Measurements from ENCODE around the gene SUGT1. TPM values are rescaled to one million over a fixed set of nuclear protein-coding genes. Genes with fewer than 3 reads are reported as not detected.
"Not testable (repeated sequence)": the region's sequence is repeated elsewhere in the genome, so short reads cannot be mapped to it uniquely, and the experiment has no call there.

Gene SUGT1
- total RNA-seq, 2 experiments from 2014 or later = 32.1 to 59.0 TPM

DNA sequence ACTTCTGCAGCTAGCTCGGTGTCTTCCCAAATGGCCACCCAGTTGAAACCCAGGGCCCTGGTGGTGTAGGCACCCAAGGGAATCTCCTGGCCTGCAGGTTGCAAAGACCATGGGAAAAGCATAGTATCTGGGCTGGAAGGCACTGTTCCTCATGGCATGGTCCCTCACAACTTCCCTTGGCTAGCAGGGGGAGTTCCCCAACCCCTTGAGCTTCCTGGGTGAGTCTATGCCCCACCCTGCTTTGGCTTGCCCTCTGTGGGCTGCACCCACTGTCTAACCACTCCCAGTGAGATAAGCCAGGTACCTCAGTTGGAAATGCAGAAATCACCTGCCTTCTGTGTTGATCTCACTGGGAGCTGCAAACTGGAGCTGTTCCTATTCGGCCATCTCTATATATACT is 68.7 kb downstream of the SUGT1 start:
- H3K4me1 ChIP-seq (ENCODE audit: insufficient read depth, low read length, poor library complexity, severe bottlenecking); H3K36me3 ChIP-seq (ENCODE audit: insufficient read depth, low read length); intact Hi-C loops (cut with micrococcal nuclease; ENCODE audit: unreplicated experiment); DNase-seq (ENCODE audit: low spot score); H3K79me2 ChIP-seq (ENCODE audit: insufficient read depth, low read depth, low read length); H3K9me3 ChIP-seq (ENCODE audit: low read length); H3K4me2 ChIP-seq (ENCODE audit: low read length); BruUV-seq (replicated peaks); H4K20me1 ChIP-seq (ENCODE audit: insufficient read depth, low read length); H3K27ac ChIP-seq (ENCODE audit: low read depth, low read length, poor library complexity, severe bottlenecking); H2AFZ ChIP-seq (ENCODE audit: low read length); H3K9me2 ChIP-seq (ENCODE audit: insufficient read depth, low read length); CTCF ChIA-PET (ENCODE audit: unreplicated experiment); H3K4me3 ChIP-seq (ENCODE audit: low read depth, low read length, poor library complexity, severe bottlenecking): not testable (repeated sequence)
- POLR2A ChIA-PET = interaction anchor here (0.9 to 1.7 kb wide), 2 partner anchors 9 to 16 kb away, joined by 3 to 5 read pairs; no protein-coding TSS in a partner anchor

DNA sequence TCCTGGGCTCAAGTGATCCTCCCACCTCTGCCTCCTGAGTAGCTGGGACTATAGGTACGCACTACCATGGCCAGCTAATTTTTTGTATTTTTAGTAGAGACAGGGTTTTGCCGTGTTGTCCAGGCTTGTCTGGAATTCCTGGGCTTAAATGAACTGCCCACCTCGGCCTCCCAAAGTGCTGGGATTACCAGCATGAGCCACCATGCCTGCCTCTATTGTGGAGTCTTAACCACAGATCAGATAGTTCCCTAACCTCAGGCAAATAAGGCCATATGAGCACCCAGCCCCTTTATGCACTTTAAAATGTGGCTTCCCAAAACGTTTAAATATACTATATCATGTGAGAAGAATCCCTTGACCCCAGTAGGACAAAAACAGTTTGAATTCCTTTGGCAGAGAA is 70.5 kb downstream of the SUGT1 start:
- H3K4me2 ChIP-seq (ENCODE audit: low read length) = no peak overlapping the region
- H3K79me2 ChIP-seq (ENCODE audit: insufficient read depth, low read depth, low read length) = no peaks in the 10 kb centered on the region
- H3K4me1 ChIP-seq (ENCODE audit: insufficient read depth, low read length, poor library complexity, severe bottlenecking) = no peaks in the 10 kb centered on the region
- no TSS peak for BruUV-seq (replicated peaks)
- no peaks in the 10 kb centered on the region for H3K9me2 ChIP-seq (ENCODE audit: insufficient read depth, low read length)
- no peak for TF ChIP-seq EZH2phosphoT487 (IDR thresholded peaks at IDR 0.05; ENCODE audit: borderline replicate concordance, low read depth, low read length)
- TF ChIP-seq, protein P1, sequence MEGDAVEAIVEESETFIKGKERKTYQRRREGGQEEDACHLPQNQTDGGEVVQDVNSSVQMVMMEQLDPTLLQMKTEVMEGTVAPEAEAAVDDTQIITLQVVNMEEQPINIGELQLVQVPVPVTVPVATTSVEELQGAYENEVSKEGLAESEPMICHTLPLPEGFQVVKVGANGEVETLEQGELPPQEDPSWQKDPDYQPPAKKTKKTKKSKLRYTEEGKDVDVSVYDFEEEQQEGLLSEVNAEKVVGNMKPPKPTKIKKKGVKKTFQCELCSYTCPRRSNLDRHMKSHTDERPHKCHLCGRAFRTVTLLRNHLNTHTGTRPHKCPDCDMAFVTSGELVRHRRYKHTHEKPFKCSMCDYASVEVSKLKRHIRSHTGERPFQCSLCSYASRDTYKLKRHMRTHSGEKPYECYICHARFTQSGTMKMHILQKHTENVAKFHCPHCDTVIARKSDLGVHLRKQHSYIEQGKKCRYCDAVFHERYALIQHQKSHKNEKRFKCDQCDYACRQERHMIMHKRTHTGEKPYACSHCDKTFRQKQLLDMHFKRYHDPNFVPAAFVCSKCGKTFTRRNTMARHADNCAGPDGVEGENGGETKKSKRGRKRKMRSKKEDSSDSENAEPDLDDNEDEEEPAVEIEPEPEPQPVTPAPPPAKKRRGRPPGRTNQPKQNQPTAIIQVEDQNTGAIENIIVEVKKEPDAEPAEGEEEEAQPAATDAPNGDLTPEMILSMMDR (conservative IDR thresholded peaks at IDR 0.05; ENCODE audit: low read length) = no peak
- no peak for DNase-seq (ENCODE audit: low spot score)
- CTCF ChIA-PET (ENCODE audit: unreplicated experiment) = no interaction called here
- POLR2A ChIA-PET = interaction anchor here (1.3 to 1.7 kb wide), 2 partner anchors 10 to 11 kb away, joined by 4 to 5 read pairs; no protein-coding TSS in a partner anchor
- no peak overlapping the region for H2AFZ ChIP-seq (ENCODE audit: low read length)
- H3K36me3 ChIP-seq (ENCODE audit: insufficient read depth, low read length) = no peaks in the 10 kb centered on the region
- H4K20me1 ChIP-seq (ENCODE audit: insufficient read depth, low read length) = no peaks in the 10 kb centered on the region
- no peaks in the 10 kb centered on the region for H3K9me3 ChIP-seq (ENCODE audit: low read length)
- intact Hi-C loops (cut with micrococcal nuclease; ENCODE audit: unreplicated experiment) = no loop called here
- H3K27ac ChIP-seq (ENCODE audit: low read depth, low read length, poor library complexity, severe bottlenecking) = no peak overlapping the region
- H3K4me3 ChIP-seq (ENCODE audit: low read depth, low read length, poor library complexity, severe bottlenecking) = no peak overlapping the region

DNA sequence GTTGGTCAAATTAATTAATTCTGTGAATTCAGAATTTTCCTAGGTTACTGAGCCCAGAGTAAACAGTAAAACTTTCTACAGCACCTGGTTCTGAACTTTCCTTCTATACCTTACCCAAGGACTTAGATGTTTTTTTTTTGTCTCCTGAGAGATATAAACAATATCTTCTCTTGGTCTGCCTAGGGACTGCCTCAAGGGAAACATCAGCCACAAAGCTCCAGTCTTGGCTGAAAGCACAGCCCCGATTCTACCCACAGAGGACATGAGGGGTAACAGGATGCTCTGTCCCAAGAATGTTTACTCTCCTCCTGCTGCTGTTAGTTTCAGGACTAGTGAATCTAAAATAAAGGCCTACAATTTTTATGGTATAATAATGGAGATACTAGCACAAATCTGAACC is 72.7 kb downstream of the SUGT1 start:
- ChIA-PET POLR2A (interaction anchor here (0.7 to 2.3 kb wide), 4 partner anchors 10 to 274 kb away, joined by 3 to 7 read pairs (median 5); no protein-coding TSS in a partner anchor), CTCF (ENCODE audit: unreplicated experiment) (no interaction called here)
- TF ChIP-seq, protein P1 (conservative IDR thresholded peaks at IDR 0.05; ENCODE audit: low read length) = no peak
- TF ChIP-seq EZH2phosphoT487 (IDR thresholded peaks at IDR 0.05; ENCODE audit: borderline replicate concordance, low read depth, low read length) = no peak
- Histone ChIP-seq H3K4me2 (ENCODE audit: low read length) (no peak overlapping the region), H2AFZ (ENCODE audit: low read length) (no peak overlapping the region), H3K27ac (ENCODE audit: low read depth, low read length, poor library complexity, severe bottlenecking) (no peak overlapping the region), H3K9me3 (ENCODE audit: low read length) (no peaks in the 10 kb centered on the region), H3K4me1 (ENCODE audit: insufficient read depth, low read length, poor library complexity, severe bottlenecking) (no peaks in the 10 kb centered on the region), H4K20me1 (ENCODE audit: insufficient read depth, low read length) (no peaks in the 10 kb centered on the region), H3K36me3 (ENCODE audit: insufficient read depth, low read length) (no peaks in the 10 kb centered on the region), H3K79me2 (ENCODE audit: insufficient read depth, low read depth, low read length) (no peaks in the 10 kb centered on the region), H3K9me2 (ENCODE audit: insufficient read depth, low read length) (no peaks in the 10 kb centered on the region), H3K4me3 (ENCODE audit: low read depth, low read length, poor library complexity, severe bottlenecking) (no peak overlapping the region)
- no TSS peak for BruUV-seq (replicated peaks)
- intact Hi-C loops (cut with micrococcal nuclease; ENCODE audit: unreplicated experiment) = no loop called here
- DNase-seq (ENCODE audit: low spot score) = no peak

All from OCI-LY7 (cell line).